ENCODE data around the gene KIF25.

KIF25 gene

DNA sequence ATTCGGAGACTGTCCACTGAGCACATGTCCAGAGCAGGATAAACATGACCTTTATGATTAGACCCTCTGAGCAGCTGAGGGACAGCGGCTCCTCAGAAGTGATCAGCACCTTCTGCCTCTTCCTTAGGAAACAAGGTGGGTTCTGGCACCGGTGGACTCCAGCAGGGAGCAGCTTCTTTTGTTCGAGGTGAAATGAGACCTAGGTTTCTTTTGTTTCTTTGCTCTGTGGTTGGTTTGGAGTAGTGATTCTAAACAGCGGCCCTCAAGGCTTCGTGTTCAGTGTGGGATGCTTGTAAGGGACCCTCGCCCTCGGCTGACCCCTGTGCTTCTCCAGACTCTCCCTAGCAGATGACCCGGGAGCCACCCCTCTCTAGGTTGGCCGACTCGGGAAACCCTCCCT is 96.2 kb downstream of the KIF25 start:
- no peak for TF ChIP-seq CTCF (conservative IDR thresholded peaks at IDR 0.05; ENCODE audit: low read depth)
- ChIA-PET POLR2A (ENCODE audit: low non-redundant PET) (no interaction called here), CTCF (interaction anchor here (0.7 kb wide), 1 partner anchor 9 kb away, joined by 3 read pairs; no protein-coding TSS in a partner anchor)
- no peak overlapping the region for H3K27ac ChIP-seq
- no peak for DNase-seq (ENCODE audit: low spot score)

Data from RWPE1 (cell line).